Spleen (tissue), 11 donors: ENCODE measurements around the gene ADRA2B. TPM values are rescaled to one million over a fixed set of nuclear protein-coding genes. Genes with fewer than 3 reads are reported as not detected.

Experiments
- DNase-seq: peaks from one replicate; pipeline ENCODE4 v3.0.0-alpha.2; 2020
- H3K27ac ChIP-seq, 8 donors: fragments of 200-600 bp; sonication (generic) in 7 of 8; 1 replicate in 4 of 8; 2 replicates in 4 of 8; pipeline versions ENCODE4 v1.5.0 to v1.8.0; 2016 to 2021; ENCODE audit warnings: inconsistent platforms in 4 of 8, mild to moderate bottlenecking in 4 of 8, moderate library complexity in 1 of 8
- H3K27me3 ChIP-seq, 7 donors: fragments of 200-600 bp; sonication (generic) in 6 of 7; replicated peaks in 1 of 7; 1 replicate in 4 of 7; 2 replicates in 3 of 7; pipeline versions ENCODE4 v1.5.0 to v1.8.0; 2016 to 2021; ENCODE audit warnings: inconsistent platforms in 3 of 7, mild to moderate bottlenecking in 1 of 7
- H3K36me3 ChIP-seq, 6 donors: fragments of 200-600 bp; sonication (generic) in 5 of 6; 1 replicate in 4 of 6; 2 replicates in 2 of 6; pipeline versions ENCODE4 v1.5.0 to v1.8.0; 2016 to 2021; ENCODE audit warnings: inconsistent platforms in 2 of 6
- H3K4me1 ChIP-seq, 6 donors: fragments of 200-600 bp; sonication (generic) in 5 of 6; 1 replicate in 3 of 6; 2 replicates in 3 of 6; pipeline versions ENCODE4 v1.5.0 to v1.8.0; 2016 to 2021; ENCODE audit warnings: inconsistent platforms in 3 of 6
- H3K4me3 ChIP-seq, 8 donors: fragments of 200-600 bp; sonication (generic) in 7 of 8; 1 replicate in 4 of 8; 2 replicates in 4 of 8; pipeline versions ENCODE4 v1.5.0 to v1.8.0; 2016 to 2021; ENCODE audit warnings: inconsistent platforms in 4 of 8, mild to moderate bottlenecking in 4 of 8, moderate library complexity in 2 of 8
- H3K9me3 ChIP-seq, 8 donors: fragments of 200-600 bp; sonication (generic) in 7 of 8; 1 replicate in 4 of 8; 2 replicates in 4 of 8; pipeline versions ENCODE4 v1.5.0 to v1.8.0; 2016 to 2021; ENCODE audit warnings: inconsistent platforms in 4 of 8
- POLR2A ChIP-seq, 3 donors: fragments of 450-650 bp; IDR thresholded peaks; one replicate each; pipeline ENCODE4 v1.5.1; 2017; ENCODE audit warnings: antibody characterized with exemption in 3 of 3, mild to moderate bottlenecking in 1 of 3
- POLR2AphosphoS5 ChIP-seq, 3 donors: sonication (generic); formaldehyde crosslinking; IDR thresholded peaks; one replicate each; pipeline ENCODE4 v1.5.1; 2017; ENCODE audit warnings: antibody characterized with exemption in 3 of 3
- WGBS, 5 donors: extraction: QIAGEN DNeasy Blood & Tissue Kit in 3 of 5; methylation state at CpG; one replicate each; pipeline versions ENCODE4 v1.1.5 to v1.1.7; 2013 to 2018; 5-methylcytosine and 5-hydroxymethylcytosine counted together
- intact Hi-C: fragments of 100-400 bp; cut with DNase I; formaldehyde crosslinking; loops from one replicate; pipeline ENCODE4 v1.15.0; 2023; ENCODE audit warnings: low total_unique reads
- polyA plus RNA-seq, 3 donors: library from polyadenylated mRNA; stranded (reverse); fragments of 200-250 nt; gene quantifications; one replicate each; pipeline ENCODE4 v1.2.1, GENCODE V29; 2013
- total RNA-seq, 7 donors: library from RNA; depleted of rRNA in 3 of 7; stranded (reverse); fragments of >200 nt in 3 of 7; fragmentation: NEBNext Ultra II Directional in 4 of 7; extraction: Animal tissue kit (Norgen Biotek cat#: 25700) in 4 of 7; gene quantifications; one replicate each; pipeline versions ENCODE4 v1.1.0 to v1.2.1, GENCODE V29; 2016 to 2021
- TF ChIP-seq, protein P1 (sequence below), 11 experiments: fragments of 200-600 bp in 7 of 11; fragments of 450-650 bp in 4 of 11; sonication (generic) in 4 of 11; IDR thresholded peaks in 8 of 11; conservative IDR thresholded peaks in 3 of 11; 1 replicate in 7 of 11; 2 replicates in 4 of 11; pipeline versions ENCODE4 v1.4.0 to v1.8.0; 2016 to 2021; ENCODE audit warnings: antibody characterized with exemption in 11 of 11, inconsistent platforms in 4 of 11, mild to moderate bottlenecking in 1 of 11
- donor health status: healthy with polysubstance abuse.
- donor health status: DM: no; HTN: no; CAD: no; lungs with moderate emphysema.
- donor health status: DM: no; HTN: no; CAD: no.
- donor health status: Bipolar disorder and iron deficiency.
- donor health status: healthy.
- donor health status: DM: no; HTN: no; CAD: no.
- donor health status: DM: yes; HTN: yes; CAD: no.

Gene ADRA2B
- total and polyA plus RNA-seq, 10 donors, result 1.8 to 14.2 (median 5.2) TPM

DNA sequence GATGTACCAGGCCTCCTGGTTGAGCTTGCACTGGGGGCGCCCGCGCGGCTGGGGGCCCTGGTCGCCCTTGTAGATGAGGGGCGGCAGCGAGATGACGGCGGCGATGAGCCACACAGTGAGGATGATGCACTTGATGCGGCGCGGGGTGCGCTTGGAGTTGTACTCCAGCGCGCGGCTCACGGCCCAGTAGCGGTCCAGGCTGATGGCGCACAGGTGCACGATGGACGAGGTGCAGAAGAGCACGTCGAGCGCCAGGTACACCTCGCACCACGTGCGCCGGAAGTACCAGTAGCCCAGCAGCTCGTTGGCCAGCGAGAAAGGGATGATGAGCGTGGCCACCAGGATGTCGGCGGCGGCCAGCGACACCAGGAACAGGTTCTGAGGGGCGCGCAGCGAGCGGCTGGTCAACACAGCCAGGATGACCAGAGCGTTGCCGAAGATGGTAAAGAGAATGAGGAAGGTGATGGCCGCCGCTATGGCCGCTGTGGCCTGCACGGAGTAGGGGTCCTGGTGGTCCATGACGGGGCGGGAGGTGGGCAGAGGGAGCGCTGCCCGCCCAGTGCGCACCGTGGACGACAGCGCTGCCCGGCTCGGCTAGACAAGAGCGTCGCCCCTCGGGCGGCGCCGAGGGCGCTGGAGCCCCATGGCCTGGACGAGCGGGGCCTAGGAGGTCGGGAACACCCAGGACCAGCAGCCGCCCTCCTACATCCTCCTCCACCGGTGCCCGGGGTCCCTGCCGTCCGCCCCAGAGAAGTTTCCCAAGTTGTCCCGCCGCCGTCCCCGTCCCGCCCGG is 544 bp downstream of the ADRA2B start:
- Histone ChIP-seq H3K9me3 (no peaks in the 10 kb centered on the region), H3K36me3 (no peaks in the 10 kb centered on the region), H3K27me3 (peaks cover 0 to 59% (median 22%) of the 10 kb centered on the region in 7 donors), H3K27ac (peak overlapping the region in 4 of 8 donors; percentile 72 to 80 (median 78)), H3K4me1 (peaks cover 3 to 51% (median 25%) of the 10 kb centered on the region in 6 donors), H3K4me3 (peak overlapping the region; percentile 57 to 83 (median 76))
- DNase-seq, result no peak
- TF ChIP-seq, protein P1, sequence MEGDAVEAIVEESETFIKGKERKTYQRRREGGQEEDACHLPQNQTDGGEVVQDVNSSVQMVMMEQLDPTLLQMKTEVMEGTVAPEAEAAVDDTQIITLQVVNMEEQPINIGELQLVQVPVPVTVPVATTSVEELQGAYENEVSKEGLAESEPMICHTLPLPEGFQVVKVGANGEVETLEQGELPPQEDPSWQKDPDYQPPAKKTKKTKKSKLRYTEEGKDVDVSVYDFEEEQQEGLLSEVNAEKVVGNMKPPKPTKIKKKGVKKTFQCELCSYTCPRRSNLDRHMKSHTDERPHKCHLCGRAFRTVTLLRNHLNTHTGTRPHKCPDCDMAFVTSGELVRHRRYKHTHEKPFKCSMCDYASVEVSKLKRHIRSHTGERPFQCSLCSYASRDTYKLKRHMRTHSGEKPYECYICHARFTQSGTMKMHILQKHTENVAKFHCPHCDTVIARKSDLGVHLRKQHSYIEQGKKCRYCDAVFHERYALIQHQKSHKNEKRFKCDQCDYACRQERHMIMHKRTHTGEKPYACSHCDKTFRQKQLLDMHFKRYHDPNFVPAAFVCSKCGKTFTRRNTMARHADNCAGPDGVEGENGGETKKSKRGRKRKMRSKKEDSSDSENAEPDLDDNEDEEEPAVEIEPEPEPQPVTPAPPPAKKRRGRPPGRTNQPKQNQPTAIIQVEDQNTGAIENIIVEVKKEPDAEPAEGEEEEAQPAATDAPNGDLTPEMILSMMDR (IDR thresholded peaks at IDR 0.05 in 8 of 11, conservative IDR thresholded peaks at IDR 0.05 in 3 of 11), result no peak
- no peak for TF ChIP-seq POLR2AphosphoS5 (IDR thresholded peaks at IDR 0.05)
- no peak for TF ChIP-seq POLR2A (IDR thresholded peaks at IDR 0.05)
- intact Hi-C loops, result no loop called here
- 43 to 85% (median 44%) methylated on average over 40 to 77 of the region's 77 CpGs for WGBS, 5 donors

DNA sequence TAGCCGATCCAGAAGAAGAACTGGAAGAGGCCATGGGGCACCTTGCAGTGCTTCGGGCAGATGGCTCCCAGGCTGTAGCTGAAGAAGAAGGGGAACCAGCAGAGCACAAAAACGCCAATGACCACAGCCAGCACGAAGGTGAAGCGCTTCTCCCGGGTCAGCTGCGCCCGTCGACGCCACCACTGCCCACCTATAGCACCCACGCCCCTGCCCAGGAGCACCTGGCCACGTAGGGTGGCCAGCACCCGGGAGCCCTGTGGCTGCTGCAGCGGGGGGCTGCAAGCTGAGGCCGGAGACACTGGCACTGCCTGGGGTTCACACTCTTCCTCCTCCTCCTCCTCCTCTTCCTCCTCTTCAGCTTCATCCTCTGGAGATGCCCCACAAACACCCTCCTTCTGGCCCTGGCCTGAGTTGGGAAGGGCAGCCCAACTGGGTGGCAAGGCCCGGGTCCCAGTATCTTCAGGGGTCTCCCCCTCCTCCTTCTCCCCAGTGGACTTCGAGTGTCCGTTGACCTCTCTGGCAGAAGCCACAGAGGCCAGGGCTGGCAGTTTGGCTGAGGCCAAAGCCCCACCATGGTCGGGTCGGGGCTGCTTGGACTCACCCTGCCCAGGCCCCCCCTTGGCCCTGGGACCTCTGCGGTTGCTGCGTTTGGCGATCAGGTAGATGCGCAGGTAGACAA is 1.3 kb downstream of the ADRA2B start:
- Histone ChIP-seq H3K9me3 (no peaks in the 10 kb centered on the region), H3K27ac (no peak overlapping the region), H3K4me3 (peak overlapping the region in 6 of 8 donors; percentile 72 to 83 (median 76)), H3K27me3 (peaks cover 0 to 51% (median 22%) of the 10 kb centered on the region in 7 donors), H3K4me1 (peaks cover 3 to 43% (median 25%) of the 10 kb centered on the region in 6 donors), H3K36me3 (no peaks in the 10 kb centered on the region)
- TF ChIP-seq, protein P1 (IDR thresholded peaks at IDR 0.05 in 8 of 11, conservative IDR thresholded peaks at IDR 0.05 in 3 of 11), result no peak
- no peak for TF ChIP-seq POLR2A (IDR thresholded peaks at IDR 0.05)
- TF ChIP-seq POLR2AphosphoS5 (IDR thresholded peaks at IDR 0.05), result no peak
- DNase-seq, result peak; percentile 71
- WGBS, 5 donors, result 84 to 94% (median 86%) methylated on average over 22 to 24 of the region's 24 CpGs
- intact Hi-C loops, result no loop called here

DNA sequence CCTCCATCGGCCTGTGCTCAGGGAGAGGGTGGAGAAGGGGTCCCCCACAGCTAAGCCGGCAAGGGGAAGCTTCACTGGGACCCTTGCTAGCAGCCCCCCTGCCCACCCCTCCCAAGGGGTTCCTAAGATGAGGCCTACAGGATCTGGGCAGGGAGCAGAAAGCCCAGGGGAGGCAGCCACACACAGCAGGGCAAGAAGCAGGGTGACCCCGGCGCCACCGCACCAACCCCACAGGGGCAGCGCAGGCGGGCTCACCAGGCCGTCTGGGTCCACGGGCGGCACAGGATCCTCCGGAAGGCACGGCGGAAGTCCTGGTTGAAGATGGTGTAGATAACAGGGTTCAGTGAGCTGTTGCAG is 1.8 kb downstream of the ADRA2B start:
- intact Hi-C loops, result no loop called here
- Histone ChIP-seq H3K27ac (no peak overlapping the region), H3K4me1 (peaks cover 3 to 44% (median 25%) of the 10 kb centered on the region in 6 donors), H3K27me3 (peaks cover 0 to 46% (median 22%) of the 10 kb centered on the region in 7 donors), H3K9me3 (no peaks in the 10 kb centered on the region), H3K36me3 (no peaks in the 10 kb centered on the region), H3K4me3 (peak overlapping the region in 5 of 8 donors; percentile 10 to 83 (median 76))
- WGBS, 5 donors, result 71 to 89% (median 80%) methylated on average over 11 to 13 of the region's 13 CpGs
- TF ChIP-seq, protein P1 (IDR thresholded peaks at IDR 0.05 in 8 of 11, conservative IDR thresholded peaks at IDR 0.05 in 3 of 11), result no peak
- TF ChIP-seq POLR2AphosphoS5 (IDR thresholded peaks at IDR 0.05), result peak in 2 of 3 donors; percentile 15 to 35
- peak; percentile 71 for DNase-seq

DNA sequence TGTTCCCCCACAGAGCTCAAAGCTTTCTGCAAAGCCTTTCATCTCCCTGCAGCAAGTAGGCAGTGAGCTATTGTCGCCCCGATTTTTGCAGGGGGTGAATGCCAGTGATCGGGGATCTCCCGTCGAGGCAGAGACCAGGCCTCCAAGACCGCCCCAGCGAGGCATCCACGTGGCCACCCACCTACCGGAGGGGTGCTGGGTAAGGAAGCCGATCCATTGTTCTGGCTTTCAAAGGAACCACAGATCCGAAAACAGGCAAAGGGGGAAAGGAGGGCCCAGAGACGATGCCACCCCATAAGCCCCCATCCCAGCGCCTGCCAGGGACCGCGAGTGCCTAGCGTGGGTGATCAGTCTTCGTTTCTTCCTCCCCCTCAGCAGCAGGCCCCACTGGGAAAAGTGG is 2.4 kb downstream of the ADRA2B start:
- TF ChIP-seq, protein P1 (IDR thresholded peaks at IDR 0.05 in 8 of 11, conservative IDR thresholded peaks at IDR 0.05 in 3 of 11), result no peak
- TF ChIP-seq POLR2A (IDR thresholded peaks at IDR 0.05) (no peak), POLR2AphosphoS5 (IDR thresholded peaks at IDR 0.05) (no peak)
- H3K27me3 ChIP-seq, result peaks cover 0 to 41% (median 22%) of the 10 kb centered on the region in 7 donors
- peaks cover 3 to 50% (median 30%) of the 10 kb centered on the region in 6 donors for H3K4me1 ChIP-seq
- 87 to 91% (median 90%) methylated on average over 17 of the region's 17 CpGs for WGBS, 5 donors
- peak; percentile 55 for DNase-seq
- H3K27ac ChIP-seq, result no peak overlapping the region
- H3K9me3 ChIP-seq, result no peaks in the 10 kb centered on the region
- no peaks in the 10 kb centered on the region for H3K36me3 ChIP-seq
- intact Hi-C loops, result no loop called here
- H3K4me3 ChIP-seq, result peak overlapping the region in 1 of 8 donors; percentile 76
